Lower leg skin (tissue), 3 donors: Measurements from ENCODE around the gene TSPAN31.

Source experiments
- CTCF ChIP-seq, 3 donors: fragments of 450-650 bp; IDR thresholded peaks; one replicate each; pipeline ENCODE4 v1.5.1; 2016; ENCODE audit warnings: antibody characterized with exemption in 3 of 3, mild to moderate bottlenecking in 3 of 3, moderate library complexity in 2 of 3
- POLR2A ChIP-seq, 2 donors: fragments of 450-650 bp; IDR thresholded peaks; one replicate each; pipeline ENCODE4 v1.6.1; 2016 to 2017; ENCODE audit warnings: antibody characterized with exemption in 2 of 2, mild to moderate bottlenecking in 1 of 2, moderate library complexity in 1 of 2

- TF ChIP-seq CTCF (IDR thresholded peaks at IDR 0.05) (no peak), POLR2A (IDR thresholded peaks at IDR 0.05) (no peak)
Measured at GRCh38 chr12:57753756-57754337, 9.0 kb downstream of the TSPAN31 start.
